Glomerular visceral epithelial cell (primary cell): ENCODE data around the gene TEKTIP1.
"Not testable (repeated sequence)": the region's sequence is repeated elsewhere in the genome, so short reads cannot be mapped to it uniquely, and the experiment has no call there.

ENCODE experiments used
- DNase-seq: peaks from one replicate; pipeline ENCODE4 v3.0.0-alpha.2; 2016; ENCODE audit errors: extremely low spot score

Gene TEKTIP1

GRCh38 chr19:3523361-3524077, 15.5 kb upstream of the TEKTIP1 start:
- DNase-seq = no peak

GRCh38 chr19:3524078-3524842, 14.7 kb upstream of the TEKTIP1 start:
- DNase-seq = no peak

- DNase-seq = no peak
Measured at GRCh38 chr19:3524904-3525451, 14.0 kb upstream of the TEKTIP1 start.

- DNase-seq = no peak
Measured at GRCh38 chr19:3526507-3527237, 12.3 kb upstream of the TEKTIP1 start.

GRCh38 chr19:3527238-3527910, 11.6 kb upstream of the TEKTIP1 start:
- DNase-seq = no peak

GRCh38 chr19:3528080-3528479, 10.9 kb upstream of the TEKTIP1 start:
- DNase-seq = no peak

- DNase-seq = no peak
Measured at GRCh38 chr19:3528539-3529211, 10.3 kb upstream of the TEKTIP1 start.

- DNase-seq = not testable (repeated sequence)
Measured at GRCh38 chr19:3529299-3529698, 9.7 kb upstream of the TEKTIP1 start.

- DNase-seq = no peak
Measured at GRCh38 chr19:3530389-3530788, 8.6 kb upstream of the TEKTIP1 start.

GRCh38 chr19:3531716-3532115, 7.3 kb upstream of the TEKTIP1 start:
- DNase-seq = no peak

- DNase-seq = no peak
Measured at GRCh38 chr19:3532154-3532786, 6.7 kb upstream of the TEKTIP1 start.

GRCh38 chr19:3533033-3533432, 5.9 kb upstream of the TEKTIP1 start:
- no peak for DNase-seq

GRCh38 chr19:3533563-3534216, 5.3 kb upstream of the TEKTIP1 start:
- DNase-seq = no peak

GRCh38 chr19:3534375-3535234, 4.4 kb upstream of the TEKTIP1 start:
- DNase-seq = no peak

- DNase-seq = no peak
Measured at GRCh38 chr19:3535235-3535535, 3.8 kb upstream of the TEKTIP1 start.

- DNase-seq = no peak
Measured at GRCh38 chr19:3535563-3535965, 3.4 kb upstream of the TEKTIP1 start.

- DNase-seq = no peak
Measured at GRCh38 chr19:3535981-3536380, 3.0 kb upstream of the TEKTIP1 start.

GRCh38 chr19:3536429-3537100, 2.4 kb upstream of the TEKTIP1 start:
- no peak for DNase-seq

- no peak for DNase-seq
Measured at GRCh38 chr19:3537101-3537437, 1.9 kb upstream of the TEKTIP1 start.
